ENCODE measurements around the gene AMOTL1. TPM values are rescaled to one million over a fixed set of nuclear protein-coding genes. Genes with fewer than 3 reads are reported as not detected.

AMOTL1 gene
- total RNA-seq, 2 donors from 2014 or later = 0.25 to 1.2 TPM

DNA sequence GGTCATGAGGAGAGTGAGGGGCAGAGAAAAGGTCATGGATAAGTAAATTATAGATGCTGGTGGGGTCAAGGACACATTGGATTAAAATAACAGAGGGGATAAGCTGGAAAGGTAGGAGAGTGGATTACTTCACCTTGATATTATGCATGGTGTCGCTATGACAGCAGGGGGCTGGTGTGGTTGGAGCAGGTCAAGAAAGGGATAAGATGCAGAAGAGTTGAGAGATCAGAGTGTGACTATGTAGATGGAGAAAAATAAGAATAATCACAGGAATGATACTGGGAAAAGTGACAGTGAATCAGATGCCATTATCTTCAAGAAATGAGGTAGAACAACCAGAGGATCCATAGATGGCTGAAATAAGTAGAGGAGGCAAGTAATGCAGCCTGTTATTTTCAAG lies 29.4 kb upstream of the AMOTL1 start:
- DNase-seq (ENCODE audit: low spot score in 2 of 2) (no peak), ATAC-seq (no peak)
- no peaks in the 10 kb centered on the region for H3K36me3 Mint-ChIP-seq
- H3K27ac Mint-ChIP-seq = no peak overlapping the region
- H3K9me3 Mint-ChIP-seq = no peaks in the 10 kb centered on the region

- no peak for ATAC-seq
- H3K9me3 Mint-ChIP-seq = no peaks in the 10 kb centered on the region
- no peaks in the 10 kb centered on the region for H3K36me3 Mint-ChIP-seq
- no peak for DNase-seq (ENCODE audit: low spot score in 2 of 2)
- H3K27ac Mint-ChIP-seq = no peak overlapping the region
Measured at GRCh38 chr11:94739331-94739730, 28.8 kb upstream of the AMOTL1 start.

DNA sequence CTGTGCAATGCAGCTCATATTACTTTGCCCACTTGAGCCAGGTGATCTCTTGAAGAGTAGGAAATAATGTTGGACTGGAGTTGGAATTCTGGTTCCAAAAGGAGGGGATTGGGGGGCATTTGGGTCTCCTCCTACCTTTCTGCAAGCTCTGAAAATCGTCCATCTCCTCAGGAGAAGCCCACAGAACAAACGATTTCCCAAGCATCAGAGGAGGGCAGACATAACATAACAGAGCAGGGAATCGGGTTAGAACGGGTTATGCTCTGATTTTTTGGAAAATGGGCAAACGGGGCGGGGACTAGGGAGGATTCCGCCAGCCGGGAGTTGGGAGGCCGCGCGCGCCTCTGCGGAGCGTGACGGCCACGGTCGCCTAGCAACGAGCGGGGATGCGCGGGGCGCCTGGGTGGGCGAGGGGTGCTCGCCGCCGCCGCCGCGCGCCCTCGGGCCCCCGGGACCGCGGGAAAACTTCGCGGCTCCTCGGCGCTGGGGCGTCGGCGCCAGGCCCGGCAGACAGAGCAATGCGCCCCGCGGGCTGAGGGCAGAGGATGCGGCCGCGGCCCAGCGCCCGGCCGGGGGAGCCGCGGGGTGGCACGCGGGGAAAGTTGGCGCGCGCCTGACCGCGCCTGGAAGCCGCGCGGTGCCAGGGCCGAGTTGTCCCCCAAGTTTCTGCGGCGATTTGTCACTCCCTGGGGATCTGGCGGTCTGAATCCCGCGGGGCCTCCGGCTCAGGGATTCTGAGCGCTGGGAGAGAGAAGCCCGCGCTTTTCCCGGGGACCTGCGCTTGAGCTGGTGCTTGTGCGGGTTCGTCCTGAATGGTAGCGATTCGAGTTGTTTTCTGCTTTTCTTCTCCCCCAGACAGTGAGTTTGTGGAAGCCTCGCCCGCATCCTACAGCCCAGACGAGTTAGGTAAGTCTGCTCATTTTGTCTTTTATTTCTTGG lies 27.8 kb upstream of the AMOTL1 start:
- no peaks in the 10 kb centered on the region for H3K36me3 Mint-ChIP-seq
- DNase-seq (ENCODE audit: low spot score in 2 of 2) = peak in 1 of 2 donors; percentile 4

GRCh38 chr11:94741022-94741679 lies 27.0 kb upstream of the AMOTL1 start:
- H3K9me3 Mint-ChIP-seq = no peaks in the 10 kb centered on the region
- H3K27ac Mint-ChIP-seq = no peak overlapping the region
- no peaks in the 10 kb centered on the region for H3K36me3 Mint-ChIP-seq
- DNase-seq (ENCODE audit: low spot score in 2 of 2) (peak in 1 of 2 donors; percentile 5), ATAC-seq (peak in 1 of 2 donors; percentile 62)

More for the DNA sequence above, 27.8 kb upstream of the AMOTL1 start:
- ATAC-seq = peak in 1 of 2 donors; percentile 65
- Mint-ChIP-seq H3K27ac (no peak overlapping the region), H3K9me3 (no peaks in the 10 kb centered on the region)

DNA sequence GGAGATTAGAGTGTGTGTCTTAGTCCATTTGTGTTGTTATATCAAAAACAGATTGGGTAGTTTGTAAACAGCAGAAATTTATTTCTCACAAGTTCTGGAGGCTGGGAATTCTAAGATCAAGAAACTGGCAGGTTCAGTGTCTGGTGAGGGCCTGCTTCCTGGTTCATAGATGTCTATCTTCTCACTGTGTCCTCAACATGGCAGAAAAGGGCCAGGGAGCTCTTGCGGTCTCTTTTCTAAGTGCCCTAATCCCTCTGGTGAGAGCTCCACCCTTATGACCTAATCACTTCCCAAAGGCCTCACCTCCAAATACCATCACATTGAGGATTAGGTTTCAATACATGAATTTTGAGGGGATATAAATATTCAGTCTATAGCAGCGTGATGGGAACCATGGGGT lies 25.5 kb upstream of the AMOTL1 start:
- ATAC-seq (no peak), DNase-seq (ENCODE audit: low spot score in 2 of 2) (no peak)
- Mint-ChIP-seq H3K9me3 (no peaks in the 10 kb centered on the region), H3K27ac (no peak overlapping the region), H3K36me3 (no peaks in the 10 kb centered on the region)

DNA sequence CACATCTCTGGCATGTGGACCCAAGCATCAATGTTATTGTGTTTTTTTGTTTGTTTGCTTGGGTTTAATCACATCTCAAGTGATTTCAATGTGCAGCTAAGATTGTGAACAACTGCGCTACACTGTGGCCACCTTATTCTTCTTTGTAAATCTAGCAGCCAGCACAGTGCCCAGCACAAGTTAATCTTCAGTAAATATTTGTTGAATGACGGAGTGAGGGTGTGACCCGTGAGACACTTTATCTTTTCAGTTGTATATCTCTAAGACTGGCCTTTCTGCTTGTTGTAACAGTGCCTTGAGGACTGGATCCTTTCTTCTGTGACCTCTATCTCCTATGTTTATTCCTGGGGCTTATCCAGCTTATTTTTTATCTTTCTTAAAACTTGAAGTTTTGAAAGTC lies 21.4 kb upstream of the AMOTL1 start:
- Mint-ChIP-seq H3K36me3 (no peaks in the 10 kb centered on the region), H3K27ac (no peak overlapping the region), H3K9me3 (no peaks in the 10 kb centered on the region)
- no peak for ATAC-seq
- no peak for DNase-seq (ENCODE audit: low spot score in 2 of 2)

- no peak for ATAC-seq
Measured at GRCh38 chr11:94747146-94747545, 21.0 kb upstream of the AMOTL1 start.

DNA sequence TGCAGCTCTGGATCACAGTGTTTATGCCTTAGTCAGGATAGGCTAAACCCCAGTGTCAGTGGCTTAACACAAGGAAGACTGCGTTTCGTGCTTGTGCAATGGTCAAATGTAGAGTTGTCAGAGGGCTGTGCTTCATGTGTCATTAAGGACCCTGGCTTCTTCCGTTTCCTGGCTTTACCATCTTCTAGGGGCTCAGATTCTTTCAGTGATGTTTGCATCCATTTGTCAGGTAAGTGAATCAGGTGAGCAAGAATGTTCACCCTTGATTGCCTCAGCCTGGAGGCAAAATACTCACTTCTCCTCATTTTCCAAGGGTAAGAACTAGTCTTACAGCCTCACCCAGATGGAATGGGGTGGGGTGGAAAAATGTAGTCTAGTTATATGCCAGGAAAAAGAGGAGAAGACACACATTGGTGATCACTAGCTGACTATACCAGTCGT lies 20.5 kb upstream of the AMOTL1 start:
- ATAC-seq (no peak), DNase-seq (ENCODE audit: low spot score in 2 of 2) (no peak)
- Mint-ChIP-seq H3K36me3 (no peaks in the 10 kb centered on the region), H3K9me3 (no peaks in the 10 kb centered on the region), H3K27ac (no peak overlapping the region)

More at GRCh38 chr11:94747146-94747545, 21.0 kb upstream of the AMOTL1 start:
- H3K9me3 Mint-ChIP-seq = no peaks in the 10 kb centered on the region
- H3K36me3 Mint-ChIP-seq = no peaks in the 10 kb centered on the region
- H3K27ac Mint-ChIP-seq = no peak overlapping the region
- no peak for DNase-seq (ENCODE audit: low spot score in 2 of 2)

GRCh38 chr11:94749369-94749768 lies 18.8 kb upstream of the AMOTL1 start:
- DNase-seq (ENCODE audit: low spot score in 2 of 2) (no peak), ATAC-seq (no peak)
- H3K36me3 Mint-ChIP-seq = no peaks in the 10 kb centered on the region
- no peaks in the 10 kb centered on the region for H3K9me3 Mint-ChIP-seq
- H3K27ac Mint-ChIP-seq = no peak overlapping the region

DNA sequence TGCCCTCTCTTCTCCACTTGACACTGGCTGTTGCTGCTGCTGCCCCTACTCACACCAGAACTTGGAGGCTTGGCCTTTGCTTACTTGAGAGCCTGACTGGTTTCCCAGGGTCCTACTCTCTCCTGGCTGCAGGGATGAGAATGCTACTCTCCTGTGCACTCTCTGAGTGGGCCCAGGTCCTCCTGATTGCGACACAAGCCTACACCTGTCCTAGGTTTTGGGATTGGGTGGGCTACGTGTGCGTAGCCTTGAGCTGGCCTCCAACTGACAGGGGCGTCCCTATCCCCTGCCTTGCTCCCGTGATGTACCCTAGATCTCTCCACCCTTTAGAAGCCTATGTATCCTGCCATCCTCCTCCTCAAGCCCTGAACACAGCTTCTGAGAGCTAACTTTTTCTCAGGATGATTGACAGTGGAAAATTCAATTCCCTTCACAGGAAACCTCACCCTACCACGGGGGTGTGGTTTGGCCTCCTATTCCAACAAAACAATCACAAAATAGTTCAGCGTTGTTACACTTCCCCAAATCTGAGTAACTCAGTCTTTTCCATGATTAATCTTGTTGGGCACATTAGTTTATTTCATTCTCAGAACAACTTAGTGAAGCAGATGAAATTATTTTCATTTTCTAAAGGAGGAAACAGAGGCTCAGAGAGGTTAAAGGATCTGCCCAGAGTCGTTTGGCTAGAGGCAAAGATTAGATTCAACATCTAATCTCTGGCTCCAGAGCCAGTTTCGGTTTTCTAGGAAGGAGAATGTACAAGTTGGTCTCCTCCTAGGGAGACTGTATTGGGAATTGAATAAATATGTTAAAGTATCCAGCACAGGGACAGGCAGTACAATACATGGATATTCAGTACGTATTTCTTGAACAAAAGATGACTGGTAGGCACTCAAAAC lies 17.6 kb upstream of the AMOTL1 start:
- ATAC-seq = no peak
- DNase-seq (ENCODE audit: low spot score in 2 of 2) = no peak
- H3K27ac Mint-ChIP-seq = no peak overlapping the region
- H3K9me3 Mint-ChIP-seq = no peaks in the 10 kb centered on the region
- H3K36me3 Mint-ChIP-seq = no peaks in the 10 kb centered on the region

DNA sequence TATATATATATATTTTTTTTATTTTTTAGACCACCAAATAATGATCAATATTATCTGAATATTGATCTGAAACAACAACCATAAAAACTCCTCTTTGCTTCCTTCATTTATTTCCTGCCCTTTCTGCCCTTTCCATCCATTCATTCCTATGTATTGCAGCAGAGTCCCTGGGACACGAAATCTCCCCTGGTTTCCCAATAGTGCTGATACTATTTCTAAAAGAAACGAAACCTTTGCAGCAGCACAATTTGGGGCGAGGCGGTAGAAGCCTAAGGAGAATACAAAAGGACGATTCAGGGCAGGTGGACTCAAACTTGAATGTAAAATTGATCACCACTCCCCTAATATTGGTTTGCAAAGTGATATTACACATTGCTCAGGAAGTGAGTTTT lies 16.9 kb upstream of the AMOTL1 start:
- no peak for ATAC-seq
- H3K36me3 Mint-ChIP-seq = no peaks in the 10 kb centered on the region
- no peak for DNase-seq (ENCODE audit: low spot score in 2 of 2)
- no peak overlapping the region for H3K27ac Mint-ChIP-seq
- H3K9me3 Mint-ChIP-seq = no peaks in the 10 kb centered on the region

DNA sequence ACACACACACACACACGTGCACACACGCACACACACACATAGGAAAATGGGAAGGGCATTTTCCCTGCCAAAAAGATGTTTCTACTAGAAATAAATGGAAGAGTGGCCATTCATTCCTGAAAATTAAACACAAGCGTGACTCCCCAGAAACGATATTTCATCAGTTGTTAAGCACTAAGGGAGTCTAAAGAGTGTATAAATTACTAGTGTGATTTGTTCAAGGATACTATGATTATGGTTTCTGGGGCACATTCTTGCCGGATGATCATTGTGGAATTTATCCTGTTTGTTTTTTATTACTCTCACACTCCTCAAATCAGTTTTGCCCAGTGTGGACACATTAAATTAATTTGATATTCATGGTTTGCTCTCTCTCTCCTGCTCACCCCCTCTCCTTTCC lies 16.4 kb upstream of the AMOTL1 start:
- DNase-seq (ENCODE audit: low spot score in 2 of 2) (no peak), ATAC-seq (no peak)
- Mint-ChIP-seq H3K27ac (no peak overlapping the region), H3K9me3 (no peaks in the 10 kb centered on the region), H3K36me3 (no peaks in the 10 kb centered on the region)

DNA sequence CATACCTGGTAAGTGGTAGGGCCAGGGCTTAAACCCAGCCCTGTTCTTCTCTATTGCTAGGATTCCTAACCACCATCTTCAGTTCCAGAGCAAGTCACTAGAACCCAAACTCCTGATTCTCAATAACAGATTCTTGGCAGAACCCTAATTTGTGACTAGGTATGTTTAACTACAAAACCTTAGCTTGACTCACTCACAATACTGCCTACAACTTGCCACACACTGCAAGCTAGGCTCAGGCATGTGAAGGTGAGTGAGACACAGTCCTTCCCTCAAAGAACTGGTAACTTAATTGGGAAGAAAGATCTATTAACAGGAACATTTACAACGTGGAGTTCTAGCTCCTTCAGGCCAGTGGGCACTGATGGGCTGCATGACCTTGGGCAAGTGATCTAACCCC lies 14.5 kb upstream of the AMOTL1 start:
- Mint-ChIP-seq H3K9me3 (no peaks in the 10 kb centered on the region), H3K36me3 (no peaks in the 10 kb centered on the region), H3K27ac (no peak overlapping the region)
- DNase-seq (ENCODE audit: low spot score in 2 of 2) (no peak), ATAC-seq (no peak)

GRCh38 chr11:94754335-94754734 lies 13.8 kb upstream of the AMOTL1 start:
- no peak for ATAC-seq
- no peak for DNase-seq (ENCODE audit: low spot score in 2 of 2)
- Mint-ChIP-seq H3K27ac (no peak overlapping the region), H3K36me3 (no peaks in the 10 kb centered on the region), H3K9me3 (no peaks in the 10 kb centered on the region)

DNA sequence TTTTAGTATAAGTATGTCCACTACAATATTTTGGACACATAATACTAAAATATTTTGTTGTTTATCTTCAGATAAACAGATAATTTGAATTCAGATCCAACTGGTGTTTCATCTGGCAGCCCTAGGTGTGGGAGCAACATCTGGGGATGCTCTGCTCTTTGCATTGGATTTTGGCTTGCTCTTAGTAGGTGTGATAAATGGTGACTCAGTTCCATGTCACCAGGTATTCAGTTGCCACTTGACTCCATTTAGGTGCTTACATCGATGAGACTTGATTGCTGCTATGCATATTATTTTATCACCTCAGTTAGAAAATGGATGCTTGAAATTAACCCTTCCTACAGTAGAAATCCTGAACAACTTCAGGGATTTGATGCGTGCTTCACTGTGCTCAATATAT lies 13.3 kb upstream of the AMOTL1 start:
- no peaks in the 10 kb centered on the region for H3K36me3 Mint-ChIP-seq
- H3K9me3 Mint-ChIP-seq = no peaks in the 10 kb centered on the region
- DNase-seq (ENCODE audit: low spot score in 2 of 2) = no peak
- H3K27ac Mint-ChIP-seq = no peak overlapping the region
- ATAC-seq = no peak

- DNase-seq (ENCODE audit: low spot score in 2 of 2) (no peak), ATAC-seq (no peak)
- Mint-ChIP-seq H3K27ac (no peak overlapping the region), H3K9me3 (no peaks in the 10 kb centered on the region), H3K36me3 (no peaks in the 10 kb centered on the region)
Measured at GRCh38 chr11:94755494-94755893, 12.7 kb upstream of the AMOTL1 start.
